A549 (cell line): ENCODE measurements around the gene OR2F2.

ENCODE experiments used
- BHLHE40 ChIP-seq: IDR thresholded peaks from 2 replicates; pipeline ENCODE4 v1.6.1; 2012; ENCODE audit warnings: low read depth, low read length, inconsistent platforms
- CTCF ChIP-seq: fragments of >200 bp; sonication (Bioruptor Twin); formaldehyde crosslinking; IDR thresholded peaks from 3 replicates; pipeline ENCODE4 v1.5.1; 2016
- KDM1A ChIP-seq: fragments of 200-600 bp; sonication (generic); IDR thresholded peaks from 2 replicates; pipeline ENCODE4 v1.6.1; 2016; ENCODE audit warnings: low read depth, mild to moderate bottlenecking
- MAX ChIP-seq: IDR thresholded peaks from 2 replicates; pipeline ENCODE4 v1.6.1; 2012
- PBX3 ChIP-seq: IDR thresholded peaks from 2 replicates; pipeline ENCODE4 v1.6.1; 2012
- RFX5 ChIP-seq: fragments of 450-650 bp; IDR thresholded peaks from 2 replicates; pipeline ENCODE4 v1.7.1; 2014; ENCODE audit warnings: antibody characterized with exemption, mild to moderate bottlenecking, moderate library complexity

GRCh38 chr7:143902332-143902899, 32.6 kb upstream of the OR2F2 start:
- no peak for TF ChIP-seq BHLHE40
- TF ChIP-seq CTCF: no peak
- TF ChIP-seq MAX: no peak
- TF ChIP-seq RFX5: no peak
- no peak for TF ChIP-seq KDM1A
- TF ChIP-seq PBX3: no peak
